Fibroblast of lung (primary cell): ENCODE measurements around the gene OR2AT4. TPM values are rescaled to one million over a fixed set of nuclear protein-coding genes. Genes with fewer than 3 reads are reported as not detected.

Experiments
- DNase-seq, 2 donors: peaks; one replicate each; pipeline versions ENCODE4 v3.0.0 to v3.0.0-alpha.2; 2010; ENCODE audit warnings: low read depth in 2 of 2
- H2AFZ ChIP-seq: 2 replicates; pipeline ENCODE4 v1.5.1; 2012; ENCODE audit warnings: low read length, control low read depth, inconsistent platforms
- H3K27ac ChIP-seq: 2 replicates; pipeline ENCODE4 v1.5.1; 2011; ENCODE audit warnings: low read length, control low read depth; ENCODE audit not compliant: insufficient read depth
- H3K27me3 ChIP-seq: 2 replicates; pipeline ENCODE4 v1.5.1; 2011; ENCODE audit warnings: mild to moderate bottlenecking, low read length; ENCODE audit not compliant: control insufficient read depth, insufficient read depth
- H3K36me3 ChIP-seq: 2 replicates; pipeline ENCODE4 v1.5.1; 2011; ENCODE audit warnings: low read length; ENCODE audit not compliant: control insufficient read depth, insufficient read depth
- H3K4me1 ChIP-seq: 2 replicates; pipeline ENCODE4 v1.5.1; 2011; ENCODE audit warnings: low read length; ENCODE audit not compliant: control insufficient read depth, insufficient read depth; ENCODE audit errors: extremely low read depth
- H3K4me2 ChIP-seq: 2 replicates; pipeline ENCODE4 v1.5.1; 2011; ENCODE audit warnings: low read length, control low read depth; ENCODE audit not compliant: insufficient read depth; ENCODE audit errors: extremely low read depth
- H3K4me3 ChIP-seq, 4 experiments: fragments of 200-600 bp in 1 of 4; sonication (generic) in 1 of 4; replicated peaks in 1 of 4; 2 replicates each; pipeline ENCODE4 v1.5.1; 2011 to 2016; ENCODE audit warnings: low read length in 4 of 4, low read depth in 3 of 4, mild to moderate bottlenecking in 3 of 4, control low read depth in 2 of 4, inconsistent platforms in 1 of 4, mixed read lengths in 1 of 4; ENCODE audit not compliant: insufficient read depth in 1 of 4; ENCODE audit errors: control extremely low read depth in 1 of 4
- H3K79me2 ChIP-seq: 2 replicates; pipeline ENCODE4 v1.5.1; 2012; ENCODE audit warnings: mild to moderate bottlenecking, low read length, inconsistent platforms; ENCODE audit not compliant: control insufficient read depth, insufficient read depth
- H3K9ac ChIP-seq: 2 replicates; pipeline ENCODE4 v1.5.1; 2011; ENCODE audit warnings: mild to moderate bottlenecking, low read length, control low read depth; ENCODE audit not compliant: insufficient read depth
- H3K9me3 ChIP-seq: 2 replicates; pipeline ENCODE4 v1.5.1; 2012; ENCODE audit warnings: low read depth, low read length; ENCODE audit not compliant: control insufficient read depth, insufficient read depth
- H4K20me1 ChIP-seq: 2 replicates; pipeline ENCODE4 v1.5.1; 2011; ENCODE audit warnings: low read length; ENCODE audit not compliant: control insufficient read depth, insufficient read depth; ENCODE audit errors: extremely low read depth
- EZH2 ChIP-seq: IDR thresholded peaks from 2 replicates; pipeline ENCODE4 v1.5.1; 2012; ENCODE audit warnings: low read length, control low read depth, mild to moderate bottlenecking; ENCODE audit errors: missing control alignments
- polyA plus RNA-seq, 2 donors: library from polyadenylated mRNA; depleted of rRNA in 1 of 2; stranded (reverse) in 1 of 2; unstranded in 1 of 2; fragments of >200 nt; gene quantifications; 2 replicates each; pipeline ENCODE4 v1.2.1, GENCODE V29; 2011 to 2012; ENCODE audit warnings: missing spikeins in 1 of 2
- total RNA-seq: library from RNA; depleted of rRNA; stranded (reverse); fragments of >200 nt; gene quantifications from 2 replicates; pipeline ENCODE4 v1.2.1, GENCODE V29; 2014
- TF ChIP-seq, protein P1 (sequence below), 2 donors: IDR thresholded peaks in 1 of 2; conservative IDR thresholded peaks in 1 of 2; 1 replicate in 1 of 2; 2 replicates in 1 of 2; pipeline ENCODE4 v1.5.1; 2011 to 2012; ENCODE audit warnings: low read length in 2 of 2, control low read depth in 1 of 2, inconsistent platforms in 1 of 2, low read depth in 1 of 2, mild to moderate bottlenecking in 1 of 2

Gene OR2AT4
- total and polyA plus RNA-seq, 2 donors (not counting 1 experiment from before 2014, with no cell fraction given): not detected

GRCh38 chr11:75059299-75059698 lies 37.4 kb downstream of the OR2AT4 start:
- H3K27me3 ChIP-seq: peaks cover 7% of the 10 kb centered on the region
- DNase-seq: no peak
- H3K79me2 ChIP-seq: no peaks in the 10 kb centered on the region
- no peak overlapping the region for H3K27ac ChIP-seq
- H3K9me3 ChIP-seq: no peaks in the 10 kb centered on the region
- no peak overlapping the region for H3K4me3 ChIP-seq
- H4K20me1 ChIP-seq: no peaks in the 10 kb centered on the region
- no peak for TF ChIP-seq EZH2
- TF ChIP-seq, protein P1, sequence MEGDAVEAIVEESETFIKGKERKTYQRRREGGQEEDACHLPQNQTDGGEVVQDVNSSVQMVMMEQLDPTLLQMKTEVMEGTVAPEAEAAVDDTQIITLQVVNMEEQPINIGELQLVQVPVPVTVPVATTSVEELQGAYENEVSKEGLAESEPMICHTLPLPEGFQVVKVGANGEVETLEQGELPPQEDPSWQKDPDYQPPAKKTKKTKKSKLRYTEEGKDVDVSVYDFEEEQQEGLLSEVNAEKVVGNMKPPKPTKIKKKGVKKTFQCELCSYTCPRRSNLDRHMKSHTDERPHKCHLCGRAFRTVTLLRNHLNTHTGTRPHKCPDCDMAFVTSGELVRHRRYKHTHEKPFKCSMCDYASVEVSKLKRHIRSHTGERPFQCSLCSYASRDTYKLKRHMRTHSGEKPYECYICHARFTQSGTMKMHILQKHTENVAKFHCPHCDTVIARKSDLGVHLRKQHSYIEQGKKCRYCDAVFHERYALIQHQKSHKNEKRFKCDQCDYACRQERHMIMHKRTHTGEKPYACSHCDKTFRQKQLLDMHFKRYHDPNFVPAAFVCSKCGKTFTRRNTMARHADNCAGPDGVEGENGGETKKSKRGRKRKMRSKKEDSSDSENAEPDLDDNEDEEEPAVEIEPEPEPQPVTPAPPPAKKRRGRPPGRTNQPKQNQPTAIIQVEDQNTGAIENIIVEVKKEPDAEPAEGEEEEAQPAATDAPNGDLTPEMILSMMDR (conservative IDR thresholded peaks at IDR 0.05 in 1 of 2, IDR thresholded peaks at IDR 0.05 in 1 of 2; ENCODE audit: low read depth in 1 of 2, low read length in 2 of 2): no peak
- no peaks in the 10 kb centered on the region for H3K4me1 ChIP-seq
- no peak overlapping the region for H2AFZ ChIP-seq
- H3K4me2 ChIP-seq: no peak overlapping the region
- H3K9ac ChIP-seq: no peak overlapping the region
- H3K36me3 ChIP-seq: no peaks in the 10 kb centered on the region

- no peak for TF ChIP-seq EZH2
- TF ChIP-seq, protein P1 (conservative IDR thresholded peaks at IDR 0.05 in 1 of 2, IDR thresholded peaks at IDR 0.05 in 1 of 2; ENCODE audit: low read depth in 1 of 2, low read length in 2 of 2): no peak
- DNase-seq: no peak
- Histone ChIP-seq H3K9ac (no peak overlapping the region), H2AFZ (no peak overlapping the region), H3K27ac (no peak overlapping the region), H3K4me2 (no peak overlapping the region), H4K20me1 (no peaks in the 10 kb centered on the region), H3K27me3 (peaks cover 6% of the 10 kb centered on the region), H3K79me2 (no peaks in the 10 kb centered on the region), H3K9me3 (no peaks in the 10 kb centered on the region), H3K4me3 (no peak overlapping the region), H3K4me1 (no peaks in the 10 kb centered on the region), H3K36me3 (no peaks in the 10 kb centered on the region)
Measured at GRCh38 chr11:75056814-75057213, 39.9 kb downstream of the OR2AT4 start.

DNA sequence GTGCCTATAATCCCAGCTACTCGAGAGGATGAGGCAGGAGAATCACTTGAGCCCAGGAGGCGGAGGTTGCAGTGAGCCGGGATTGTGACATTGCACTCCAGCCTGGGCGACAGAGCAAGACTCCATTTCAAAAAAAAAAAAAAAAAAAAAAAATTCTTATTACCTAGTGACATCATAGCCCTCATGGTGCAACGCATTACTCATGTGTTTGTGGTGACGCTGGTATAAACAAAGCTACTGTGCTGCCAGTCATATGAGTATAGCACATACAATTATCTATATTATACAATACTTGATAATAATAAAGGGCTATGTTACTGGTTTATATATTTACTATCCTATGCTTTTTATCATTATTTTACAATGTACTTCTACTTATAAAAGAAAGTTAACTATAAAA lies 41.2 kb downstream of the OR2AT4 start:
- peaks cover 4% of the 10 kb centered on the region for H3K27me3 ChIP-seq
- TF ChIP-seq, protein P1 (conservative IDR thresholded peaks at IDR 0.05 in 1 of 2, IDR thresholded peaks at IDR 0.05 in 1 of 2; ENCODE audit: low read depth in 1 of 2, low read length in 2 of 2): no peak
- TF ChIP-seq EZH2: no peak
- H3K36me3 ChIP-seq: no peaks in the 10 kb centered on the region
- no peaks in the 10 kb centered on the region for H3K79me2 ChIP-seq
- no peak overlapping the region for H3K4me2 ChIP-seq
- H3K4me3 ChIP-seq: no peak overlapping the region
- H3K4me1 ChIP-seq: no peaks in the 10 kb centered on the region
- no peaks in the 10 kb centered on the region for H4K20me1 ChIP-seq
- H3K9me3 ChIP-seq: no peaks in the 10 kb centered on the region
- peak in 1 of 2 donors; percentile 16 for DNase-seq
- no peak overlapping the region for H2AFZ ChIP-seq
- no peak overlapping the region for H3K9ac ChIP-seq
- H3K27ac ChIP-seq: no peak overlapping the region
